ENCODE results near the gene AP2M1.

GRCh38 chr3:184183679-184184078 lies 9.0 kb downstream of the AP2M1 start:
- TF ChIP-seq CTCF (IDR thresholded peaks at IDR 0.05) (no peak), POLR2A (IDR thresholded peaks at IDR 0.05) (no peak)
